Activated CD8-positive, alpha-beta memory T cell treated with anti-CD3 and anti-CD28 coated beads for 1 hour (primary cell): ENCODE data around the gene ADGRL3.
"Not testable (repeated sequence)": the region's sequence is repeated elsewhere in the genome, so short reads cannot be mapped to it uniquely, and the experiment has no call there.

Source experiments
- DNase-seq, 2 donors: peaks; one replicate each; pipeline ENCODE4 v3.0.0-alpha.2; 2020; ENCODE audit warnings: low read depth in 1 of 2; ENCODE audit errors: extremely low read depth in 1 of 2

Gene ADGRL3

GRCh38 chr4:61771056-61771455, 570.9 kb downstream of the ADGRL3 start:
- DNase-seq: no peak

- no peak for DNase-seq
Measured at GRCh38 chr4:61772126-61772525, 572.0 kb downstream of the ADGRL3 start.

DNA sequence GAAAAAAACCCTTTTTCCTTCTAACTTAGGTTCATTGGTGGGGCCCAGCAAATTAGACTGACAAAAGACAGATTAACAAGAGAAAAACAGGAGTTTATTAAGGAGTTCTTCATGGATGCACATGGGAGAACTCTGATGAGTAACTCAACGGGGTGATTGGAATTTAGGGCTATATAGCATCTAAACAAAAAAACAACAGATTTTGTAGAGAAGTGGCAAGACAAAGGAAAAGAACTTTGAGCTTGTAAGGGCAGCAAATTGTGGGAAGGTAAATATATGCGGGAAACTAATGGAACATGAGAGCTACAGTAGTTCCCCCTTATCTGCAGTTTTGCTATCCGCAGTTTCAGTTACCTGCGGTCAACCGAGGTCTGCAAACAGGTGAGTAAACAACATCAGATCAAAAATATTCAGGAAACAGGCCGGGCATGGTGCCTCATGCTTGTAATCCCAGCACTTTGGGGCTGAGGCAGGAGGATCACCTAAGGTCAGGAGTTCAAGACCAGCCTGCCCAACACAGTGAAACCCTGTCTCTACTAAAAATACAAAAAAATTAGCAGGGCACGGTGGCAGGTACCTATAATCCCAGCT, 573.6 kb downstream of the ADGRL3 start:
- no peak for DNase-seq

DNA sequence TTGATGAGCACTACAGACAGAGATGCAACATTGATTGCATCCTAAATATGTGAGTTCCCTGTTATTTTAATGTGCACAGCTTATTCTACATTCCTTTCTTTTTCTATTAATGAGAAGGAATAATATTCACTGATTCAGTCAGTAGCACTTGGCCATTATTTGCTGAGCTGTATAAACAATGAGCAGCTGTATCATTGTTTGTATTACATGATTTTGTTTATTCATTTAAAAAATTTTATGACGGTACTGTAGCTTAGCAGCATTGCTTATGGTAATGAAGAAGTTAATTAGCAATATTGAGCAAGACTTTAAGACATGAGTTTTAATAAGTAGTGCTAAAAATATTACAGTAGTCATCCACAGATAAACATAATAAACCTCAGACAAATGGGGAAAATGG, 582.0 kb downstream of the ADGRL3 start:
- no peak for DNase-seq

- DNase-seq: no peak
Measured at GRCh38 chr4:61783050-61783449, 582.9 kb downstream of the ADGRL3 start.

- no peak for DNase-seq
Measured at GRCh38 chr4:61785761-61786160, 585.6 kb downstream of the ADGRL3 start.

- DNase-seq: no peak
Measured at GRCh38 chr4:61786211-61786610, 586.1 kb downstream of the ADGRL3 start.

DNA sequence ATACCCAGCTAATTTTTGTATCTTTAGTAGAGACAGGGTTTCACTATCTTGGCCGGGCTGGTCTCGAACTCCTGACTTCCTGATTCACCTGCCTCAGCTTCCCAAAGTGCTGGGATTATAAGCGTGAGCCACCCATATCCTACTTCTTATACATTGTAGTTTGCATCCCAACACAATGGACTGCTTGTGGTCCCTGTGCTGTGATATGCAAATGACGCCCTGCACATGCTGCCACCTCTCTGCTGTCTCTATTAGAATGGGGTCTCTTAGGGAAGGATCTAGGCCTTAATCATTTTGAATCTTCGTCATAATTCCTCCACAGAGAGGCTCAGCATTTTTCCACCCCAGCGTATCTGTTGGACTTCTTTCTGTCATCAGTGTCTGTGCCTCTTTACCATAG, 595.9 kb downstream of the ADGRL3 start:
- DNase-seq: no peak

- no peak for DNase-seq
Measured at GRCh38 chr4:61799794-61800193, 599.7 kb downstream of the ADGRL3 start.

- DNase-seq: no peak
Measured at GRCh38 chr4:61805227-61805626, 605.1 kb downstream of the ADGRL3 start.

DNA sequence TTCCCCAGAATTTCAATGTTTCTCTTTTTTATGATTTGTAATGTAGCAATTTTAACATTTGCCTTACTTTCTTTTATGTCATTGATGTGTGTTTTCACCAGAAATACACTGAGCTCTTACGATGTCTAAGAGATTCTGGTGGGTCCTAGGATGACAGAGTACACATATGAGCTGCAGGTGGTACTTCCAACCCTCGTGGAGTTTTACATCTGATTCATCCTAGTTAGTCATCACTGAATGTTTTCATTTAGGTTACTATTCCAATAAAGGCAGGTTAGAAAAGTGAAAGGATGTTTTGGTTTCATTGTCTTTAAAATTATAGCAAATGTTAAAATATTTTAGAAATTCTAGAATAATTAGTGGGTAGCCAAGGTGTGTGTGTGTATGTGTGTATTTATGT, 605.9 kb downstream of the ADGRL3 start:
- DNase-seq: no peak

GRCh38 chr4:61812171-61812570, 612.0 kb downstream of the ADGRL3 start:
- DNase-seq: no peak

DNA sequence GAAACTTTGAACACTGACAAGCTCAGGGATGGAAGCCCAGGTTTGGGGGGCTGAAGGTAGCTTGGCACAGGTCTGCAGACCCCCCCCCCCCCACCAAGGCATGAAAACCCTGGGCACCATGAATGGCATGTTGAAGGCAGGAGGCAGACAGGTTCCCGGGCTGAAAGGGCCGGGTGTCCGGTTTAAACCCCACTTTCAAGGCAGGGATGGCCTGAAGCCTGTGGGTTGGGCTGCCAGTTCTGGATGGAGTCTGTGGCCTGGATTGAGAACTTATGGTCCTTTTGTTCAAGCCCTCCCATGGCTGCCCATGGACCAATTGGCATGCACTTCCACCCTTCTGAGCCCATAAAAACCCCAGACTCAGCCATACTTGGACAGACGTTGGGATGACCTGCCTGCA, 616.9 kb downstream of the ADGRL3 start:
- DNase-seq: no peak

DNA sequence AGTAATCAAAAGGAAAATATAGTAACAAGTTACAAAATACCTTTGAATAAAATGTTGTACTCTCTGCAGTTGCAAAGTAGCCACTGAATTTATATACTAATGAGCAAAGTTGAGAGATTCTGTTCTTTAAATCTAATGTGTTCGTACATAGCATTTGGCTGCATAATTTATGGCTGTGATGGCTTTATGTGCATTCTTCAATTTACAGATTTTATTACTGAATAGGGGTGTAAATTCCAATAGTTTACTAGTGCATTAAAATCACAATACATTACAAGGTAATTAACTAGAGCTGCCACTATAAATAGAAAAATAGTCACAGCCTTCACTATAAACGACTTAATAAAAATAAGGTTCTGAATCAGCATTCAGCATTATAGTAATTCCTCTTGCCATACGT, 620.0 kb downstream of the ADGRL3 start:
- DNase-seq: no peak

GRCh38 chr4:61824454-61824853, 624.3 kb downstream of the ADGRL3 start:
- no peak for DNase-seq

DNA sequence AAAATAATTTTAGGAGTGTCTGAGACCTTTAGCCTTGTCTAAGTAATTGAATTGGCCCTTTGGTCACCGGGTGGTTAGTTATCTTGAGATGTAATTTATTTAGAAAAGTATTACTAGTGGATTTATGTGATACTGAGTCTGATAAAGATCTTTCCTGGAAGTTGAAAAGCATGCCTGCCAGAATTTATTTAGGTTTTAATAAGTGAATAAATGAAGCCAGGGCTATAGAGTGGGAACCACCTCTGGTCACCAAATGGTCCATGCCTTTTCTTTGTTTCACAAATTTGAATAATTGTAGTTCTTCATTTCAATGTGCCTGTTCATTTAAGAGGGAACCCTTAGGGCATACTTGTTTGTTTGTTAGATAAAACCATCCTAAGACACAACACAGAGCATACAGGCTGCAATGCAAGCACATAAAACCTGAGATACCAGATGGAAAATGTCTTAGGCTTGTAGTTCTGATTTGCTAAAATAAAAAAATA, 627.8 kb downstream of the ADGRL3 start:
- no peak for DNase-seq

DNA sequence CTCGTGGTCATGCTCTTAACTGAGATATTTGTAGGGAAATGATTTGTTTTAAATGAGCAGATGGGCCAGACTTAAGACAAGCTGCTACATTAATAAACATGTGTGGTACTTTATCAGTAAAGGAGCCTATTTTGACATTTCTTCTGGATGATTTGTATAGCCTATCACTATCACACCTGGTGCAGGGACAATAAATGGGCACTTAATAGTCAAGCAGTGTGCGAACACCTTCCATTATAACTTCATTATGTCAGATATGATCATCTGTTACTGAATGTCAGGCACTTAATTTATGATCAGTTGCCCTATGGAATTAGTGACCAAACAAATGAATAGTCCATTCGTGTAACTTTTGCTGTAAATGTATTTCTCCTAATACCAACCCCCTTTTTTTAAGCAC, 628.8 kb downstream of the ADGRL3 start:
- DNase-seq: no peak

GRCh38 chr4:61831987-61832386, 631.9 kb downstream of the ADGRL3 start:
- no peak for DNase-seq

- DNase-seq: no peak
Measured at GRCh38 chr4:61837395-61837794, 637.3 kb downstream of the ADGRL3 start.

DNA sequence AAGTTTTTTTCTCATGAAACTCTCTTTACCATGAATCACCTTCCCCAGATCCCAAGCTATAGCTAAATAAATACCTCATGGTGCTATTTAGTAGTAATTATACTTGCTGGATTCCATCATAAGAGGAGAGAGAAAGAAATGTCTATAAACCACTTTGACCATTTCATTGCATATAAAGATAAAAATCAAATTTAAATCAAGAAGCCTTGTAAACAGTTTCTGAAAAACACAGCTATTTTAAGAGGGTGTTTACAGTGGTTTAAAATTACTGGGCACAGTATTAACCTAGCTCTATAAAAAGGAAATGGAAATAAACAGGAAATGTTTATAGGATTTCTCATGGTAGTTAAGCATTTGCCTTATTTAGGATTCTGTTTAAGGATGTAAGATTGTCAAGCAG, 637.9 kb downstream of the ADGRL3 start:
- no peak for DNase-seq

DNA sequence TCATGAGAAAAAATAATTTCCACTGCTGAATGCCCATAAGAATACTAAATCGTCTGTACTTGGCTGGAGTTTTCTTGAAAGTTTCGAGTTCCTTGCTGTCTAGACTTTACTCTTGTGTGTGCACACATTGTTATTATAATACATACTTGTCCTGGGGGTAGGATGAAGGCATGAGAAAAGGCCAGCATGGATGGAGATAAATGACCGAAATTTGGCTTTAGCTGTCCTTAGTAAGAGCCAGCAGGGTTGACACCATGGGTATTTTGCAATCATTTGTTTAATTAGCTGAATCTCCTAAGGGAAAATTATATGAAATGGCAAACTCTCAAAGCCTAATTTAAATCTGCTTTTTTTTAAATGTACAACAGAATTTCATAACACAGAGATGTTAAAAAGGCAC, 641.6 kb downstream of the ADGRL3 start:
- no peak for DNase-seq

- no peak for DNase-seq
Measured at GRCh38 chr4:61851126-61851525, 651.0 kb downstream of the ADGRL3 start.

GRCh38 chr4:61852105-61852504, 652.0 kb downstream of the ADGRL3 start:
- DNase-seq: not testable (repeated sequence)
